Astrocyte of the spinal cord (primary cell): Measurements from ENCODE around the gene TXNIP.

ENCODE experiments used
- DNase-seq: peaks from one replicate; pipeline ENCODE4 v3.0.0; 2011; ENCODE audit warnings: low read depth, low spot score
- H3K4me3 ChIP-seq: 2 replicates; pipeline ENCODE4 v1.5.1; 2011; ENCODE audit warnings: low read depth, mild to moderate bottlenecking, low read length, moderate library complexity
- in situ Hi-C: cut with HindIII; loops from 2 replicates; pipeline ENCODE4 v1.10.0; 2017; ENCODE audit warnings: low sequenced_read_pairs
- TF ChIP-seq, protein P1 (sequence below): IDR thresholded peaks from 2 replicates; pipeline ENCODE4 v1.5.1; 2012; ENCODE audit warnings: low read depth, mild to moderate bottlenecking, low read length, inconsistent platforms

TXNIP gene, protein sequence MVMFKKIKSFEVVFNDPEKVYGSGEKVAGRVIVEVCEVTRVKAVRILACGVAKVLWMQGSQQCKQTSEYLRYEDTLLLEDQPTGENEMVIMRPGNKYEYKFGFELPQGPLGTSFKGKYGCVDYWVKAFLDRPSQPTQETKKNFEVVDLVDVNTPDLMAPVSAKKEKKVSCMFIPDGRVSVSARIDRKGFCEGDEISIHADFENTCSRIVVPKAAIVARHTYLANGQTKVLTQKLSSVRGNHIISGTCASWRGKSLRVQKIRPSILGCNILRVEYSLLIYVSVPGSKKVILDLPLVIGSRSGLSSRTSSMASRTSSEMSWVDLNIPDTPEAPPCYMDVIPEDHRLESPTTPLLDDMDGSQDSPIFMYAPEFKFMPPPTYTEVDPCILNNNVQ

DNA sequence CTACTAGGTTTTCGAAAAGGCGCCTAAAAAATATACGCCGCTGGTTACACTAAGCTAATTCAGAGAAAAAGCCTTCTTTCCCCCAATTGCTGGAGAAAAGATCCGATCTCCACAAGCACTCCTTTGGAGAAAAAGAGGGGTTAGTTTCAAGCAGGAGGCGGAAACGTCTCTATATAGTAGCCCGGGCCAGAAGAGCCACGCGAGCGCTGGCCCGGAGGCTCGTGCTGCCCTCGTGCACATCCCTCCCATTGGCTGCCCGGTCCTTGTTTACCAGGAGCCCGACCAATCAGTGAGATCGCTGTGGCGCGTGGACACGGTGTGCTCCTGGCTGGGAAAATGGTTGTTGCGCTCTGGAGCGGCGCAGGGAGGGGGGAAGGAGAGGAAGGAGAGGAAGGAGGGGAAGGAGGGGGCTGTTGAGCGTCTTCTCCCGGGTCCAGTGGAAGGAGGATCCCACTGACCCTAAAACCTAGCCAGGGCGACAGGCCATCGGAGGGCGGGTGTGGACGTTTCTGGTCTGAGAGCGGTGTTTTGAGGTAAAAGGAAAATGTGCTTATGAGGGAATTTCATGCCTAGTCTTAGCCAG lies at the start of gene TXNIP:
TSS of gene TXNIP (minus strand) at position 147 of the 583 bp plus-strand sequence. CDS start 313 bp downstream, outside the sequence.
- TF ChIP-seq, protein P1, sequence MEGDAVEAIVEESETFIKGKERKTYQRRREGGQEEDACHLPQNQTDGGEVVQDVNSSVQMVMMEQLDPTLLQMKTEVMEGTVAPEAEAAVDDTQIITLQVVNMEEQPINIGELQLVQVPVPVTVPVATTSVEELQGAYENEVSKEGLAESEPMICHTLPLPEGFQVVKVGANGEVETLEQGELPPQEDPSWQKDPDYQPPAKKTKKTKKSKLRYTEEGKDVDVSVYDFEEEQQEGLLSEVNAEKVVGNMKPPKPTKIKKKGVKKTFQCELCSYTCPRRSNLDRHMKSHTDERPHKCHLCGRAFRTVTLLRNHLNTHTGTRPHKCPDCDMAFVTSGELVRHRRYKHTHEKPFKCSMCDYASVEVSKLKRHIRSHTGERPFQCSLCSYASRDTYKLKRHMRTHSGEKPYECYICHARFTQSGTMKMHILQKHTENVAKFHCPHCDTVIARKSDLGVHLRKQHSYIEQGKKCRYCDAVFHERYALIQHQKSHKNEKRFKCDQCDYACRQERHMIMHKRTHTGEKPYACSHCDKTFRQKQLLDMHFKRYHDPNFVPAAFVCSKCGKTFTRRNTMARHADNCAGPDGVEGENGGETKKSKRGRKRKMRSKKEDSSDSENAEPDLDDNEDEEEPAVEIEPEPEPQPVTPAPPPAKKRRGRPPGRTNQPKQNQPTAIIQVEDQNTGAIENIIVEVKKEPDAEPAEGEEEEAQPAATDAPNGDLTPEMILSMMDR: no peak
- peak; percentile 98 for DNase-seq
- in situ Hi-C loops: no loop called here
- H3K4me3 ChIP-seq: peak within 1 kb of the TSS; percentile 97

DNA sequence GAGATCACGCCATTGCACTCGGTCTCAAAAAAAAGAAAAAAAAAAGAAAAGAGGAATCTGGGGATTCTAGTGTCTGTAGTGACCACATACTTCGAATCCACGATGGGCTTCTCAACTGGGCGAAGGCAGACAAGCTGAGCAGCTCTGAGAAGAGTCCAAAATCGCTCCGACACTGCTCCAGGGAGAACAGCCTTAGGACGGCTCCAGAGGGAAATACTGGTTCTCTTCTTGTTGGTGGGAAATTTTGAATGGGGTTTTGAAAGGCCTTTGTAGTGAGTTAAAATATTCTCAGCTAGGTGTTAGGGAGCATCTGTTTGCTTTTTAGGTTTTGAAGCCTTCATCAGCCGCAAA lies 43.4 kb upstream of the TXNIP start:
- peak overlapping the region; percentile 8 for H3K4me3 ChIP-seq
- TF ChIP-seq, protein P1: no peak
- no peak for DNase-seq
- in situ Hi-C loops: no loop called here

DNA sequence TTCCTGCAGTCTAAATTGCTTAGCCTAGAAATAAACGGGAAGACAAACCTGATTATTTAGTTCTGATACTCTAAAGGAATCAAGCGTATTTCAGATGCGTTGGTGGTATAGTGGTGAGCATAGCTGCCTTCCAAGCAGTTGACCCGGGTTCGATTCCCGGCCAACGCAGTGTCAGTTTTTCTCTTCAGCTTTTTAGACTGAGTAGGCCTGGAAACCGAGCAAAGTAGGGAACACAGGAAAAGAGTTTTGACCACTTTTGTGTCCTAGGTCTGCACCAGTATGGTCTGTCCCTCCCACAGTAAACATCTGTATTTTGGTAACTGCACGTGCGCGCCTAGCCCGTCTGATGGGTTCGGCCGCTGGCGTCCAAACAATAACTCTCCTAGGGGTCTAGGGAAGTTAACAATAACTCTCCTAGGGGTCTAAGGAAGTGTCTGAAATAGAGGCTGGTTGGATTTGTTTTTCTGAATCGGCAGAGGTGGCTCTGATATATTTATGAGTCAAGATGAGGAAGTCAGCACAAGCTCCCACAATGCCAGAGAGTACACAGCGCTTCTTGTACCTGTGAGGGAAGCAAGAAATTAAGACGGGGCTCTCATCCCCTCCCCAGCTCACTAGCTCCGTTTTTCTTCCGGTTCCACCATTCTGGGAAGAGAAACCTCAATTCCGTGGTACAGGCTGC lies 40.7 kb upstream of the TXNIP start:
- in situ Hi-C loops: no loop called here
- DNase-seq: peak; percentile 91
- peak overlapping the region; percentile 58 for H3K4me3 ChIP-seq
- TF ChIP-seq, protein P1: no peak

DNA sequence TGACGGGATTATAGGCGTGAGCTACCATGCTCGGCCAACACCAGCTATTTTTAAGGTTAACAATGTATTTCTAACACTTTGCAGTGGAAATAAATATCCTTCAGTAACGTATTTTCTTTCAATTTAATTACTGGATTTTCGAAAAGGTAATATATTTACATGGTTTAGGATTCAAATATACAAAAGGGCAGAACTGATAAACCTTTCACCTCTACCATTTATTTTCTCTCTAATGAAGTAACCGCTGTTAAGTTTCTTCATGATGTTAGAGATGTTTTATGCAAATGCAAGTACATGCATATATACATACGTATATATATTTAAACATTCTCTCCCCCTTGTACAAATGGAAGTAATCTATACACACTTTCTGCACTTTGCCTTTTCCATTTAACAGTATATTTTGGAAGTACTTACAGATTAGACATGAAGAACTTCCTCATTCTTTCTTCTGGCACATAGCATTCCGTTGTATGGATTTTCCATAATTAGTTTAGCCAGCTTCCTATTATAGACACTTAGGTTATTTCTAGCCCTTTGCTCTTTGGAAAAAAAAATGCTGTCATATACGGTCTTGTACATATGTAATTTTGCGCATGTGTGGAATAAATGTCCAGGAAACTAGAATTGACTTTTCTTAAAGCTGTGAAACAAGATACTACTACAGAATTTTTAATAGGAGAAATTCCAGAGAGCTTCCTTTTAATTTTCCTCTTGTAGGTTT lies 40.0 kb upstream of the TXNIP start:
- DNase-seq: peak; percentile 79
- TF ChIP-seq, protein P1: no peak
- in situ Hi-C loops: no loop called here
- peak overlapping the region; percentile 58 for H3K4me3 ChIP-seq

DNA sequence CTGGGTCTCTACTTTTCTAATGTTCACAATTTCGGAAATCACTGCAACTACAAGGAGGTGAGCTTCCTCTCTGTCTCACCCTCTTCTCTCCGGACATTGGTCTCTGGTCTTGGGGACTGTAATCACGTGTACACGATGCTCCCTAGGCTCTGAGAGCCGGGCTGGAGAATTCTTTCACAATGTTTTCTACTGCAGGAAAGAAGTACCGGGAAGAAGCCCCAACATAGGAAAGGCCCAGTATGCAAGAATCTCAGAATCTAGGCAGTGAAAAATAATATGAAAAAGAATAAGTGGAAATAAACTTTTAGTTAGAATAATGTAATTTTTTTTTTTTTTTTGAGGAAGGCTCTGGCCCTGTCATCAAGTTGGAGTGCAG lies 38.7 kb upstream of the TXNIP start:
- TF ChIP-seq, protein P1: no peak
- in situ Hi-C loops: no loop called here
- H3K4me3 ChIP-seq: peak overlapping the region; percentile 31
- DNase-seq: no peak

DNA sequence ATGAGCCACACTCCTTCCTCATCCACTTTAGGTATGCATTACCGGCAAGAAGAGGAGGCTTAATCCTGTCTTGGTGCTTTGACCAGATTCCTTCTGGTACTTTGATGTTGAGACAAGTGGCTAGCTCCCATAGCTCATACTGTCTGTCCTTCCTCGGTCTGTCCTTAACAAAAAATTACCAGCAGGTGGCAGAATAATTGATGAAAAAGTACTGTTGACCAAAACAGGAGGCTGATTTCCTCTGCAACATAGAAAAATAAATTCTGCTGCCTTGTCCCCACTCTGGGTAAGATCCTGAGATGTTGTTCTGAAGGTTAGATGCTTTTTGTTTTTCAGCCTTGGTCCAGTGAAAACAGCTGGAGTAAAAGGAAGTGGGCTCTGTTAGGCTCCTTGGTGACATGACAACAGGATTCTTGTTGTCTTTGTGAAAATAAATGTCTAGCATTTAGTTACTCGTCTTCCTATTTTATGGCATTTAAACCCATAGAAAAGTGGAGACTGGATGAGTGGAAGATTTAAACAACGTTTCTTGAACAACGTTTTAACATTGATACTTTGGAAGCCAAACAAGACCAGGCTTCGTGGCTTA lies 36.3 kb upstream of the TXNIP start:
- H3K4me3 ChIP-seq: no peak overlapping the region
- peak; percentile 56 for DNase-seq
- TF ChIP-seq, protein P1: peak; percentile 54
- in situ Hi-C loops: no loop called here
